Head of caudate nucleus (tissue), 42 donors: ENCODE results near the gene PRKCB.

Experiments used
- DNase-seq, 42 donors: peaks; one replicate each; pipeline versions ENCODE4 v3.0.0 to v3.0.0-alpha.2; 2020 to 2021; ENCODE audit warnings: mixed read lengths in 7 of 42
- intact Hi-C: fragments of 100-400 bp; cut with DNase I; formaldehyde crosslinking; loops from one replicate; pipeline ENCODE4 v1.15.0; 2022

PRKCB gene

DNA sequence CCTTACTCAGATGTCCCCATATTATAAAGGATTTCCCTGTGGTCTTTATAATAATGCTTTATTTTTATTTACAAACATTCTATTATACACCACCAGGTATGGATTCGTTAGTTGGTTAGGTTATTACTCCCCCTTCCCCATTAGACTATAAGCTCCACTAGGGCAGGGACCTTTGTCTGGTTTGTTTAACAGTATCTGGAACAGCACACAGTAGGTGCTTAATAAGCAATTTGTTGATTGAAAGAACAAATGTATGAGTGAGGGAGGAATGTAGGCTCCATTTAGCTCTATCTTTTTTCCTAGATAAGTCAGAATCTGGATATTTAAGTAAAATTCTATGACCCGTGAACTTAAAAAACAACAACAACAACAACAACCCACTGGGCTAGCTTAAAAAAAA, 2.3 kb upstream of the PRKCB start:
- intact Hi-C loops = no loop called here
- DNase-seq = no peak

GRCh38 chr16:23833960-23834685, 1.7 kb upstream of the PRKCB start:
- intact Hi-C loops = no loop called here

DNA sequence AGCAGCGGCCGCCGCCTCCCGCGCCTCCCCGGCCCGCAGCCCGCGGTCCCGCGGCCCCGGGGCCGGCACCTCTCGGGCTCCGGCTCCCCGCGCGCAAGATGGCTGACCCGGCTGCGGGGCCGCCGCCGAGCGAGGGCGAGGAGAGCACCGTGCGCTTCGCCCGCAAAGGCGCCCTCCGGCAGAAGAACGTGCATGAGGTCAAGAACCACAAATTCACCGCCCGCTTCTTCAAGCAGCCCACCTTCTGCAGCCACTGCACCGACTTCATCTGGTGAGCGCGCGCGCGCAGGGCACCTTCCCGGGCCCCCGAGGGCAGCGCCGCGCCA, 258 bp downstream of the PRKCB start:
- DNase-seq = peak in 2 of 42 donors; percentile 20 to 22
- intact Hi-C loops = no loop called here

More at GRCh38 chr16:23833960-23834685, 1.7 kb upstream of the PRKCB start:
- peak in 15 of 42 donors; percentile 5 to 76 (median 27) for DNase-seq

- peak in 39 of 42 donors; percentile 23 to 73 (median 53) for DNase-seq
- intact Hi-C loops = no loop called here
Measured at GRCh38 chr16:23836404-23837311, 875 bp downstream of the PRKCB start.

DNA sequence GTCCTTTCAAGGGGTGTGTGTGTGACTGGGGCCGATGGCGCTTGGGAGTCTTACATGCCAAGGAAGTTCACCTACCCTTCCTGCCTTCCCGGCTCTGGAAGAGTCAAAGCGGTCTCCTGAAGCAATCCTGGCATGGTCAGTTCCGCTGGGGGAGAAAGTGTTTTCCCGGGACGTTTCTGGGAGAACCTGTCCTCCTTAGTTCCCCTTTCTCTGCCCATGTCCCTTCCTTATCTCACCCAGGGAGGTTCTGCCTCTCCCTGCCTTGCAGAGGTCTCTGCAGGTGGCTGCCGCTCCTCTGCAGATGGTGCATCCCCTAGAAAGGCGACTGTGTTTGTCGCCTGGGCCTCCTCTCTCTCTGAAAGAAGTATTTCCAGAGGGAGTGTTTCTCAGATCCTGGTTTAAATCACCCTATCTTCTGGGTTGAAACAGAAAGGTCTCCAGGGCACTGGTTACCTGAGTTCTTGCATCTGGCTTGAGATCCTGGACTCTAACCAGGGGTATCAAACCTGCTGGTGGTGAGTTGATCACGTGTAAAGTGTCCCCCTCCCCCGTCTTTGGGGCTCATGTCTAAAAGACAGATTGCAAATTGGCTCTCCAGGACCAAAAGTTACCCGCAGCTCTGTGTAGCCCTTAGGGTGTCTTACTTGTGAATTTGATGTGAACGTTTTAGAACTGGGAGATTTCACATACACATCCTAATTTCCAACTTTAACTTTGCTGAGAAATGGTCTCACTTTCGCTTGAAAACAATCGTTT, 1.9 kb downstream of the PRKCB start:
- intact Hi-C loops = no loop called here
- DNase-seq = peak in 5 of 42 donors; percentile 11 to 29 (median 22)

DNA sequence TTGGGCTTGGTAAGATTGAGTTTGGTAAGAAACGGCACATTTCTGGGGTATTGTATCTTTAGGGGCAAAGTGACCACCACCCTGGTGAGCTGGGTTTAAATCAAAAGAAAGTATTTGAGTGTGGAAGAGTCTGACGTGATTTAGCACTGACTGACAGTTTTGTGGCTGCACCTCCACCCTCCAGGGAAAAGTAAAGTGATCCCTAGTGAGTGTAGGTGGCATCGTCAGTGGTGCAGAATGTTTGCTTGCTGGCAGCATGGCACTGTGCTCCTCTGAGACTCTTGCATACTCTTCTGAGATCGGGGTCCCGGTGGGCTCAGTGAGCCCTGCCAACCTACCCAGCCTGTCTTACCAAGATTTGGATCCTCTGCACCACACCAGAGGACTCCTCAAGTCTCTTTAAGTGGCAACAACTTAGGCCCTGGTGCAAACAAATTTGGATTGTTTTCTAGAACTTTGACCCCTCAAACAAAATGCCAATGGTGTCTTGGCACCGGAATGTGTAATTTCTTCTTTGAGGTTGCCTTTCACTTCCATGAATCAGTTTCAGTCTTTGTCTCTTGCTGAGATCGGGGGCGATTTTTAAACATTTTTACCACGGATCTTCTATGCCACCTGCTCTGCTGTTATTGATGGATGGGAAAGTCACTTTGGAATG, 2.8 kb downstream of the PRKCB start:
- intact Hi-C loops = no loop called here
- DNase-seq = peak in 24 of 42 donors; percentile 12 to 77 (median 44)

- no peak for DNase-seq
- intact Hi-C loops = no loop called here
Measured at GRCh38 chr16:23840310-23840709, 4.5 kb downstream of the PRKCB start.

DNA sequence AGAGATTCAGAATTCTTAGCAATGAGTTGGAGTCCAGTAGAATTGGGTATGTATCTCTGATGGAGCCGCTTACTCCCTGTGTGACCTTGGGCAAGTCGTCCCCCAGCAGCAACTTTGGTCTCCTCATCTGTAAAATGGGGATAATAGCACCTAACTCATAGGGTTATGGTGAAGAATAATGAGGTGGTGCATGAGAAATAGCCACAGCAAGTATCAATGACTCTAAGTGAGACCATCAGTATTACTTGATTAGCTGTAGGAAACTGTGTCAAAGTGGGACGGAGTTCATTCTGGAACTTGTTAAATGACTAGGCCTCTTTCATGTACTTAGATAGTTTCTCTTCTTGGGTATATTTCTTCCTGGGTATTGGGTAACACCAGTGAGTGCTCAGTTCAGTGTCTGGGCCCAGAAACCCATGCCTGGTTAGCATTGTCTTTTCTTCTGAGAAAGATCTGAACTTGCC, 6.4 kb downstream of the PRKCB start:
- intact Hi-C loops = no loop called here
- no peak for DNase-seq

- DNase-seq = no peak
- intact Hi-C loops = no loop called here
Measured at GRCh38 chr16:23843143-23843542, 7.4 kb downstream of the PRKCB start.

GRCh38 chr16:23847251-23847650, 11.5 kb downstream of the PRKCB start:
- no peak for DNase-seq
- intact Hi-C loops = no loop called here

- intact Hi-C loops = no loop called here
- DNase-seq = peak in 5 of 42 donors; percentile 17 to 48 (median 27)
Measured at GRCh38 chr16:23847948-23848347, 12.2 kb downstream of the PRKCB start.

DNA sequence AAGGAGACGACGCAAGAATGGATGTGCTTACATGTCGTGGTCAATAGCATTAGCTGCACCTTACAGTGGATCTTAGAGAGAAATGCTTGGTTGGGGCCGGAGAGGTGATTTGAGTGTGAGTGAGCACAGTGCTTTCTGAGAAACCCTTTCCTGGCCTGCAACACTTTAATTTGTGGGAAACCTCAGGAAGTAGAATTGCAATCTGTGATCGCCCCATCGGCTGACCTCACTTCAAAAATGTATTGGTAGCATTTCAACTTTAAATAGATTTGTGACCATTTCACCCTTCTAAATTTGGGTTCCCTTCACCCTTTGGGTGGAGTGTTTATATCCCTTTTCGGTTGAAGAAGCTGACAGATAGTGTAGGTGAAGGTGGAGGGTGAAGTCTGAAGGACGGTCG, 13.2 kb downstream of the PRKCB start:
- intact Hi-C loops = no loop called here
- no peak for DNase-seq

- intact Hi-C loops = no loop called here
- DNase-seq = no peak
Measured at GRCh38 chr16:23852794-23853562, 17.2 kb downstream of the PRKCB start.

DNA sequence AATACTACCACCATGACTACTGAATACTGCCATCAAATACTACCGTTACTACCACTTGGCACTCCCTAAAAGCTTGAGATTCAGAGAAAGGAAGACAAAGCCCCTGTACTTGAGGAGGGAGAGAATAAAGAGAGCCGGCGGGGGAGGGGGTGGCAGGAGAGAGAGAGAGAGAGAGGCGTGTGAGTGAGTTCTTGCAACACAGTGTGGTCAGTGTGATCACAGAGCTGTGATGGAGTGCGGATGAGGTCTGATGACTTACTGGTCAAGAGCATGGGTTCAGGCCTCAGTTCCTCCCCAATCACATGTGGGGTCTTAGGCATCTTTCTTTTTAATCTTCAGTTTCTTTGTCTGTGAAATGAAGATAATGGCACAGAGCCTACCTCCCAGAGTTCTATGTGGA, 19.2 kb downstream of the PRKCB start:
- intact Hi-C loops = no loop called here
- DNase-seq = no peak

- intact Hi-C loops = no loop called here
Measured at GRCh38 chr16:23856251-23856709, 20.5 kb downstream of the PRKCB start.

GRCh38 chr16:23857256-23857880, 21.6 kb downstream of the PRKCB start:
- intact Hi-C loops = no loop called here
- no peak for DNase-seq

More at GRCh38 chr16:23856251-23856709, 20.5 kb downstream of the PRKCB start:
- DNase-seq = no peak

DNA sequence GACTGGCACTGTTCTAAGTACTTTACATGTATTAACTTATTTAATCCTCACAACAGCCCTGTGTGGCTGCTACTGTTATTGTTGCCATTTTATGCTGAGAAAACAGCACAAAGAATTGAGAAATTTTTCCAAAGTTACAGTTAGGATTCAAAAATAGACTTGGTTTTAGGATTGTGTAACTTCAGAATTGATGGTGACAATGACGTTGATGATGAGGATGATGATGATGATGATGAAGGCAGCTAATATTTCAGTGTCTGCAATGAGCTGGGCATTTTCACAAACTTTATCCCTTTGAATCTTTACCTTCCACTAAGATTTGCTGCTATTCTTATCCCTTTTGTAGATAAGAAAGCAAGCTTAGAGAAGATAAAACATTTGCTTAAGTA, 22.1 kb downstream of the PRKCB start:
- no peak for DNase-seq
- intact Hi-C loops = no loop called here

DNA sequence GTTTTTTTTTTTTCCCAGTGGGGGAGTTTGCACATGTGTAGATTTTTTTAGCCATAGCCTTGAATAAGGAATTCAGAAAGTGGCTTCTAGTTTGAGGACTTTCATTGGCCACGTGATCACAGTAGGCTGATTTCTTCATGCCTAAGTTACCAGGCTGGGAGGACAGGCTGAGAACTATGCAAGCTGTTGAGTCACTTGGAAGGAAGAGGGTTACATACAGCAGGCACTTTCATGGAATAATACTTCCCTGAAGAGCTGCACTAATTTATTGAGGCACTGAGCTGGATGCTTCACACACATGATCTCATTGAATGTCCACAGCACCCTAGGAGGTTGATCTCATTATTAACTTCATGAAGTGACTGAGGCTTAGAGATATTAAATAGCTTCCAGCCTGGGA, 22.8 kb downstream of the PRKCB start:
- intact Hi-C loops = no loop called here
- peak in 9 of 42 donors; percentile 33 to 80 (median 54) for DNase-seq
